Loucy (cell line): ENCODE results near the gene TIMP1.

Source experiments
- EZH2phosphoT487 ChIP-seq: fragments of 200-600 bp; IDR thresholded peaks from 2 replicates; pipeline ENCODE4 v1.6.1; 2018; ENCODE audit warnings: antibody characterized with exemption, mild to moderate bottlenecking, moderate library complexity, borderline replicate concordance
- TF ChIP-seq, protein P1 (sequence below): fragments of 200-600 bp; sonication (generic); conservative IDR thresholded peaks from 2 replicates; pipeline ENCODE4 v1.5.1; 2014; ENCODE audit warnings: mild to moderate bottlenecking, antibody characterized with exemption, low read length

DNA sequence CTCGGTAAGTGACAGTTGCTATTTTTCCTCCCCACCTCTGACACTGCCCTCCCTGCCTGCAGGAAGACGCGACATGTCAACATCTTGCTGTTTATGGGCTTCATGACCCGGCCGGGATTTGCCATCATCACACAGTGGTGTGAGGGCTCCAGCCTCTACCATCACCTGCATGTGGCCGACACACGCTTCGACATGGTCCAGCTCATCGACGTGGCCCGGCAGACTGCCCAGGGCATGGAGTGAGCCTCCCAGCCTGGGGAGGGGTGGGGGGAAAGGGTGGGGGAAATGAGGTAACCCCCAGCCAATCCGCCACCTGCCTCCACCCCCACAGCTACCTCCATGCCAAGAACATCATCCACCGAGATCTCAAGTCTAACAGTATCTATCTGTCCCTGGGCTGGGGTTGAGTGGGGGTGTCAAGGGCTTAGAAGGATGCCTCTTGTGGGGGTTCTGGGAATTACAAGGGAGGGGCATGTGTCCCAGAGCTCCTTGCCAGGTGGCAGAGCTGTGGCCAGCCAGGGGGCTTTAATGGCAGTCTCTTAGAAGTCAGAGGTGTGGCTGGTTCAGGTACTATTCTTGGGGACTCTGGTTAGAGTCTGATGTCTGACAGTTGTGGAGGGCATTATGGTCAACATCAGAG, 13.5 kb upstream of the TIMP1 start:
- TF ChIP-seq, protein P1, sequence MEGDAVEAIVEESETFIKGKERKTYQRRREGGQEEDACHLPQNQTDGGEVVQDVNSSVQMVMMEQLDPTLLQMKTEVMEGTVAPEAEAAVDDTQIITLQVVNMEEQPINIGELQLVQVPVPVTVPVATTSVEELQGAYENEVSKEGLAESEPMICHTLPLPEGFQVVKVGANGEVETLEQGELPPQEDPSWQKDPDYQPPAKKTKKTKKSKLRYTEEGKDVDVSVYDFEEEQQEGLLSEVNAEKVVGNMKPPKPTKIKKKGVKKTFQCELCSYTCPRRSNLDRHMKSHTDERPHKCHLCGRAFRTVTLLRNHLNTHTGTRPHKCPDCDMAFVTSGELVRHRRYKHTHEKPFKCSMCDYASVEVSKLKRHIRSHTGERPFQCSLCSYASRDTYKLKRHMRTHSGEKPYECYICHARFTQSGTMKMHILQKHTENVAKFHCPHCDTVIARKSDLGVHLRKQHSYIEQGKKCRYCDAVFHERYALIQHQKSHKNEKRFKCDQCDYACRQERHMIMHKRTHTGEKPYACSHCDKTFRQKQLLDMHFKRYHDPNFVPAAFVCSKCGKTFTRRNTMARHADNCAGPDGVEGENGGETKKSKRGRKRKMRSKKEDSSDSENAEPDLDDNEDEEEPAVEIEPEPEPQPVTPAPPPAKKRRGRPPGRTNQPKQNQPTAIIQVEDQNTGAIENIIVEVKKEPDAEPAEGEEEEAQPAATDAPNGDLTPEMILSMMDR: peak; percentile 57
- TF ChIP-seq EZH2phosphoT487: no peak
